GM12872 (cell line): Measurements from ENCODE around the gene KAT8.

Experiments
- CTCF ChIP-seq: IDR thresholded peaks from 3 replicates; pipeline ENCODE4 v1.5.1; 2011; ENCODE audit warnings: low read depth, mild to moderate bottlenecking, low read length, moderate library complexity; ENCODE audit not compliant: insufficient read depth

KAT8 gene

DNA sequence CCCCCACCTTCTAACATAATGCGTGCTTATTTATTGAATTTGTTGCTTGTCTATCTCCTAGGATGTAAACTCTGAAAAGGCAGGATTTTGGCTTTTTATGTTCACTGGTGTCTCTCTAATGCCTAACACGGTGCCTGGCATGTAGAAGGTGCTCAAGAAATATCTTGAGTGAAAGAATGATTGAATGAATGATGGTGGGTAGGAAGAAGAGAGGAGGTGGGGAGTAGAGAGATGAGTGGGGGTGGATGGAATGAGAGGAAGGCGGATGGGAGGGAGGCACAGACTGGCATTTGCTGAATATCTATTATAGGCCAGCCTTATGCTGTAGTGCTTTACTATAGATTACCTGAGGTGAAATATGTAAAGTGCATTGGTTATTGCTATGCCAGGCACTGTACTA, 30.1 kb downstream of the KAT8 start:
- no peak for TF ChIP-seq CTCF

DNA sequence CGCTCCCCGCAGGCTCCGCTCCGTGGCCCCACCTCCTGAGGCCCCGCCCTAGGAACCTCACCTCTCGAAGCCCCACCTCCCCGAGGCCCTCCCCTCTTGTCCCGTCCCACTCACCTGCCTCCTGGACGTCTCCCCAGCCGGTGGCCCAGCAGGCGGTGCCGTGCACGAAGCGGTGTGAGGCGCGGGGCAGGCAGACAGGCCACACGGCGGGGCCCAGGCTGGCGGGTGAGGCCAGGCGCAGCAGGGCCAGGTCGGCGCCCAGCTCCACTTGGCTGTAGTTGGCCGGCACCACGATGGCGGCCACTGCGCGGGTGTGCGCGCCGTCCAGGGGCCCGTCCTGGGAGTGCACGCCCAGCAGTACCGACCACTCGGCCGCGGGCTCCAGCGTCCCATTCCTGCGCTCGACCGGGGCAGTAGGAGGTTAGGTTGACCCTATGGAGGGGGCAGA, 30.8 kb downstream of the KAT8 start:
- no peak for TF ChIP-seq CTCF

- TF ChIP-seq CTCF: no peak
Observed at GRCh38 chr16:31148896-31149295, 31.4 kb downstream of the KAT8 start.

DNA sequence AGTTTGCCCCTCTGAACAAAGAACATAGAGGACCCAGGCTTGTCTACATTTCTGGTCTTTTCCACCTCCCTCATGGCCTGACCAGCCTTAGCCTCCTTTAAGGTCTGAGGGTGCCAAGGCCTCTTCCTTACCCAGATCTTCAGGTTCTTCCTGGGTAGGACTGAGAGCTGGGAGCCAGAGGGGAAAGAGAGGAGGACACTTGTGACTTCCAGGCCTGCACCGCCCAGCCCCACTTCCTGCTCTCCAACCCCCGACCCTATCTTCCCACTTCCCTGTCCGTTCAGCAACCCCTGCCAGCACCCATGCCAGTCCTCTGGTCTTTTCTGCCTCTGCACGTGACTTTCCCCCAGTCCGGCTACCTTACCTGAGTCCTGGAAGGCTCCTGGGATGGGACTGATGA, 31.9 kb downstream of the KAT8 start:
- no peak for TF ChIP-seq CTCF

DNA sequence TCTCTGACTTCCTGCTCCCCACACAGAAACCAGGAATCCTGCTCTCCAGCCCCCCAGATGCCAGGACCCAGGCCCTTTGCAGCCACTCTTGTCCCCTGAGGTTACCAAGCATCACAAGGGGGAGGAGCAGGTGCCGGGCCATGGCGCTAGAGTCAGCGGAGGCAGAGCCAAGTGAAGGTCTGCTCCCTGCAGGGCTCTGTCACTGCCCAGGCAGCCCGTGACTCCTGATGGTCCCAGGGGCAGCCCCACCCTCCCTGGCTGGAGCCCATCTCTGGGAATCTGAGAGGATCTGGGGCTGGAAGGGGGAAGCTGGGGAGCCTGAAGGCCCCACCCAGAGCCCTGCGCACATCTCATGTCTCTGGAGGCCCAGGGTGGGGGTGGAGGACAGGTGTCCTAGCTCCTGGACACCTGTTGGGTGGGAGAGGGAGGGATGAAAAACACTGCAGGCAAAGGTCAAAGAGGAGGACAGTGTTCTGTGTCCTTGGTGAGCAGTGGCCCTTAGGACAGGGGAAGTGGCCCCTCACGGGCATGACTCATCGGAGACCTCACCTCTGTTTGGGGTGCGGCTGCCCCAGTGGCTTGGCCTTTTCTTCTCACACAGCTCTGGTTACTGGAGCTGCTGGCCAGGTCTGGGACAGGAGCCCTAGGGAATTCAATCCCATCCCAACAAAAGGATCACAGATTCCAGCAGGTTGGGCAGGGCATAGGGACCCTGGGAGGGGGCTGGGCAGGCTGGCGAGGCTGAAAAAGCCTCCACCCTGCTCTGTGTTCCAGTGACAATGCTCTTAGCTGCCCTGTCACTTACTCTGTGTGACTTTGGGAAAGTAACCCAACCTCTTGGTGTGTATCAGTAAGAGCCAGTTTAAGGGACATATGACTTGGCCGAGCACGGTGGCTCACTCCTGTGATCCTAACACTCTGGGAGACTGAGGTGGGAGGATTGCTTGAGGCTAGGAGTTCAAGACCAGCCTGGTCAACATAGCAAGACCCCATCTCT, 32.7 kb downstream of the KAT8 start, which contains the start of gene PRSS36:
Gene PRSS36 (minus strand): TSS at position 173 of the 997 bp plus-strand sequence. CDS start 31 bp downstream, at position 142.
- no peak for TF ChIP-seq CTCF

GRCh38 chr16:31157136-31157535, 39.7 kb downstream of the KAT8 start:
- TF ChIP-seq CTCF: no peak

DNA sequence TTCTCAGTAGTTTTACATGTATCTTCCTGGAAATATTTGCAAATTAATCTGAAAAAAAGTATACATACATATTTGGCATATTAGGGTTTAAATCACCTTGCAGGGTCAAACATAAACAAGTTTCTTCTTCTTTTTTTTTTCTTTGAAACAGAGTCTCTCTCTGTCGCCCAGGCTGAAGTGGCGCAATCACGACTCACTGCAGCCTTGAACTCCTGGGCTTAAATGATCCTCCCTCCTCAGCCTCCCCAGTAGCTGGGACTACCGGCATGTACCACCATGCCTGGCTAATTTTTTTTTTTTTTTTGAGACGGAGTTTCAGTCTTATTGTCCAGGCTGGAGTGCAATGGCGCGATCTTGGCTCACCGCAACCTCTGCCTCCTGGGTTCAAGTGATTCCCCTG, 49.9 kb downstream of the KAT8 start:
- TF ChIP-seq CTCF: no peak
